ENCODE data around the gene SH3PXD2A. TPM values are rescaled to one million over a fixed set of nuclear protein-coding genes. Genes with fewer than 3 reads are reported as not detected.

SH3PXD2A gene
- total RNA-seq, 1 donor from 2014 or later = 12.4 TPM

DNA sequence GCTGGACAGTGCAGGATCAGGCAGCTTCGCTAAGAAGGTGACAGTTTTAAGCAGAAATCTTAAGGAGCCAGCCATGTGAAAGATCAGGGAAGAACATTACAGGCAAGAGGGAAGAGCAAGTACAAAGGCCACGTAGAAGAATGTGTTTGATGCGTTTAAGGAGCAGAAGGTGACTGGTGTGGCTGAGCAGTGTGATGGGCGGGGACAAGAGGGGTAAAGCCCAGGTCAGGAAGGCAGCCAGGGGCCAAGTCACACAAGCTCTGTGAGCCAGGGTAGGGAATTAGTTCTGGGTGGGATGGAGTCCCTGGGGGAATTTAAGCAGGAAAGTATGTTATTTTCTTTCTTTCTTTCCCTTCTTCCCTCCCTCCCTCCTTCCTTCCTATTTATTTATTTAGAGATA is 166.9 kb downstream of the SH3PXD2A start:
- no peak for FAIRE-seq

GRCh38 chr10:103687718-103688117 is 167.7 kb downstream of the SH3PXD2A start:
- Histone ChIP-seq H3K4me3 (ENCODE audit: low read depth, low read length) (no peak overlapping the region), H3K27me3 (ENCODE audit: control insufficient read depth, insufficient read depth, low read length) (no peaks in the 10 kb centered on the region), H3K36me3 (ENCODE audit: control insufficient read depth, insufficient read depth, low read length) (peaks cover 8% of the 10 kb centered on the region)
- no peak for FAIRE-seq
- no peak for TF ChIP-seq CTCF (IDR thresholded peaks at IDR 0.05; ENCODE audit: insufficient read depth, low read length, severe bottlenecking)
- no peak for DNase-seq (ENCODE audit: low read depth)

More for the DNA sequence above, 166.9 kb downstream of the SH3PXD2A start:
- H3K36me3 ChIP-seq (ENCODE audit: control insufficient read depth, insufficient read depth, low read length) = peaks cover 6% of the 10 kb centered on the region
- H3K27me3 ChIP-seq (ENCODE audit: control insufficient read depth, insufficient read depth, low read length) = no peaks in the 10 kb centered on the region
- H3K4me3 ChIP-seq (ENCODE audit: low read depth, low read length) = no peak overlapping the region
- TF ChIP-seq CTCF (IDR thresholded peaks at IDR 0.05; ENCODE audit: insufficient read depth, low read length, severe bottlenecking) = no peak
- DNase-seq (ENCODE audit: low read depth) = no peak

GRCh38 chr10:103687172-103687571 is 168.2 kb downstream of the SH3PXD2A start:
- H3K27me3 ChIP-seq (ENCODE audit: control insufficient read depth, insufficient read depth, low read length) = no peaks in the 10 kb centered on the region
- TF ChIP-seq CTCF (IDR thresholded peaks at IDR 0.05; ENCODE audit: insufficient read depth, low read length, severe bottlenecking) = no peak
- DNase-seq (ENCODE audit: low read depth) (no peak), FAIRE-seq (no peak)
- H3K36me3 ChIP-seq (ENCODE audit: control insufficient read depth, insufficient read depth, low read length) = peaks cover 8% of the 10 kb centered on the region
- H3K4me3 ChIP-seq (ENCODE audit: low read depth, low read length) = no peak overlapping the region

DNA sequence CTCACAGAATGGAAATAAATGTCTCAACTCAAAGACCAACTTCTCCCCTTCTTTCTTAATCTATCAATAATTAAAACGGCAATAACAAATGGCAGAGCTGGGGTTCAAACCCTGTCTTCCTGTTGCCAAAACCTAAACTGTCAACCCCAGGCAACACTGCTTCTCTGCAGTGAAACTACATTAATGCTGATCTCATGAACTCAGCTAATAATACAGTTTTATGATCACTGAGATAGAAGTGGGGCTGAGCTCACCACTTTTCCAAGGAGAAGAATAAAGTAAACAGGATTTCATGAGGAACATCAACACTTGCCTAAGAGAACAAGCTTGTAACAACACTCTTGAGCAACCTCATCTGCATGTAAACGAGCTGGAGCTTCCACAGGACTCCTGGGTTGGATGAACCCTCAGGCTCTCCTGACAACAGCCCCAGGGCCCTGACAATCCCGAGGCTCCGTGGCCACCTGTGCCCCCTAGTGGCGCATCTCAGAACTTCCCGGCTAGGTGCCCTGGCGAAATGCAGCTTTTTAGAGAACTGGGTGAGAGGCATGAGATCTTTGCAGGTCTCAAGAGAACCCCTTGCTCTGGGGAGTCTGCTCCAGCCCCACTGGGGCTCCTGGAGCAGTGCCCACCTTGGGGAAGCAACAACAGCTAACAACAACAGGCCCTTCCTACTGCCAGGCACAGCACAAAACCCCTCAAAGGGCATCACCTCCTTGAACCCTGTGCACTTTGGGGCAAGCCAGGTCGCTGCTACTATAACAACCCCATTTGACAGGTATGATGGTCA is 169.3 kb downstream of the SH3PXD2A start:
- FAIRE-seq (no peak), DNase-seq (ENCODE audit: low read depth) (peak; percentile 26)
- peak; percentile 95 for TF ChIP-seq CTCF (IDR thresholded peaks at IDR 0.05; ENCODE audit: insufficient read depth, low read length, severe bottlenecking)
- no peaks in the 10 kb centered on the region for H3K27me3 ChIP-seq (ENCODE audit: control insufficient read depth, insufficient read depth, low read length)
- H3K36me3 ChIP-seq (ENCODE audit: control insufficient read depth, insufficient read depth, low read length) = peaks cover 7% of the 10 kb centered on the region
- no peak overlapping the region for H3K4me3 ChIP-seq (ENCODE audit: low read depth, low read length)

- no peak for TF ChIP-seq CTCF (IDR thresholded peaks at IDR 0.05; ENCODE audit: insufficient read depth, low read length, severe bottlenecking)
- H3K36me3 ChIP-seq (ENCODE audit: control insufficient read depth, insufficient read depth, low read length) = peaks cover 5% of the 10 kb centered on the region
- DNase-seq (ENCODE audit: low read depth) (no peak), FAIRE-seq (no peak)
- H3K4me3 ChIP-seq (ENCODE audit: low read depth, low read length) = no peak overlapping the region
- H3K27me3 ChIP-seq (ENCODE audit: control insufficient read depth, insufficient read depth, low read length) = no peaks in the 10 kb centered on the region
These were observed 171.5 kb downstream of the SH3PXD2A start for GRCh38 chr10:103683851-103684250.

GRCh38 chr10:103682631-103683030 is 172.7 kb downstream of the SH3PXD2A start:
- FAIRE-seq (no peak), DNase-seq (ENCODE audit: low read depth) (no peak)
- Histone ChIP-seq H3K27me3 (ENCODE audit: control insufficient read depth, insufficient read depth, low read length) (no peaks in the 10 kb centered on the region), H3K4me3 (ENCODE audit: low read depth, low read length) (no peak overlapping the region), H3K36me3 (ENCODE audit: control insufficient read depth, insufficient read depth, low read length) (peaks cover 5% of the 10 kb centered on the region)
- no peak for TF ChIP-seq CTCF (IDR thresholded peaks at IDR 0.05; ENCODE audit: insufficient read depth, low read length, severe bottlenecking)
